ENCODE results near the gene GRB7. TPM values are rescaled to one million over a fixed set of nuclear protein-coding genes. Genes with fewer than 3 reads are reported as not detected.

GRB7 gene
- total and polyA plus RNA-seq, 10 of the 15 experiments (the other 5 are each of a cell fraction or from before 2014, with no cell fraction given), result 0.05 to 0.34 (median 0.19) TPM; not detected in 4

GRCh38 chr17:39757931-39758873 is 20.5 kb downstream of the GRB7 start (continued):
- TF ChIP-seq FOXM1 (IDR thresholded peaks at IDR 0.05; ENCODE audit: low read depth, low read length) (peak; percentile 89), BMI1 (IDR thresholded peaks at IDR 0.05; ENCODE audit: borderline replicate concordance) (no peak), PAX8 (IDR thresholded peaks at IDR 0.05) (no peak), NR2C2 (IDR thresholded peaks at IDR 0.05; ENCODE audit: borderline replicate concordance, control insufficient read depth, insufficient read length, low read depth) (no peak), POLR2A (IDR thresholded peaks at IDR 0.05; ENCODE audit: low read depth, low read length) (peak; percentile 29), DPF2 (IDR thresholded peaks at IDR 0.05) (peak; percentile 83), ZNF217 (IDR thresholded peaks at IDR 0.05) (0 out of 2 replicates have a peak, but pooled peaks have one; percentile 25), HSF1 (IDR thresholded peaks at IDR 0.05; ENCODE audit: low read depth, low read length) (no peak), ZNF24 (IDR thresholded peaks at IDR 0.05) (no peak), ZBTB40 (IDR thresholded peaks at IDR 0.05; ENCODE audit: borderline replicate concordance) (no peak), BHLHE40 (IDR thresholded peaks at IDR 0.05; ENCODE audit: borderline replicate concordance in 1 of 2, low read depth in 2 of 2, low read length in 1 of 2) (peak; percentile 91 to 92), RUNX3 (IDR thresholded peaks at IDR 0.05; ENCODE audit: low read length) (peak; percentile 98), YY1 (IDR thresholded peaks at IDR 0.05; ENCODE audit: low read depth, low read length) (no peak), MXI1 (IDR thresholded peaks at IDR 0.05; ENCODE audit: low read depth, low read length) (0 out of 2 replicates have a peak, but pooled peaks have one; percentile 41), BACH1 (IDR thresholded peaks at IDR 0.05; ENCODE audit: borderline replicate concordance) (no peak), CREM (IDR thresholded peaks at IDR 0.05; ENCODE audit: low read depth) (peak; percentile 71; the same call in 1 of the 2 replicates), BCLAF1 (IDR thresholded peaks at IDR 0.05) (no peak), RELB (IDR thresholded peaks at IDR 0.05; ENCODE audit: low read depth) (peak; percentile 86), POU2F2 (IDR thresholded peaks at IDR 0.05; ENCODE audit: borderline replicate concordance, low read depth, low read length) (peak; percentile 70; the same call in 2 of the 3 replicates), RCOR1 (conservative IDR thresholded peaks at IDR 0.05; ENCODE audit: low read depth, low read length) (no peak)
